ENCODE data around the gene CCDC170.

DNA sequence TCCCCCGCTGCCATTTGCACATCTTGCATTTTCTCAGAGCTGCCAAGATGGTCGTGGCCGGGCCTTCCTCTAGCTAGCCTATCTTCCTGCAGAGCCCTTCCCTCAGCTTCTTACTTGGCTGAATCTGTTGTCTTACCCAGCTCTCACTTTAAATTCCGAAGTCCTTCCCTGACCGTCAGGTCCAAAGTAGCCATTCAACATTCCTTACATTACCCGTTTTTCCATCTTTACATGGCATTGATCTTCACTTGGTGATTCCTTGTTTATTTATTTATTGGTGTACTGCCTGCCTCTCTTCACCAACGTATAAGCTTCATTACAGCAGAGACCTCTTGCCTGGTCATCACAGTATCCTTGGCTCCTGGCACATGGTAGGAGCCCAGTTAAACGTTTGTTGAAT lies 176.3 kb downstream of the CCDC170 start:
- TF ChIP-seq SNIP1 (IDR thresholded peaks at IDR 0.05; ENCODE audit: low read depth): no peak
- TF ChIP-seq, protein P1, sequence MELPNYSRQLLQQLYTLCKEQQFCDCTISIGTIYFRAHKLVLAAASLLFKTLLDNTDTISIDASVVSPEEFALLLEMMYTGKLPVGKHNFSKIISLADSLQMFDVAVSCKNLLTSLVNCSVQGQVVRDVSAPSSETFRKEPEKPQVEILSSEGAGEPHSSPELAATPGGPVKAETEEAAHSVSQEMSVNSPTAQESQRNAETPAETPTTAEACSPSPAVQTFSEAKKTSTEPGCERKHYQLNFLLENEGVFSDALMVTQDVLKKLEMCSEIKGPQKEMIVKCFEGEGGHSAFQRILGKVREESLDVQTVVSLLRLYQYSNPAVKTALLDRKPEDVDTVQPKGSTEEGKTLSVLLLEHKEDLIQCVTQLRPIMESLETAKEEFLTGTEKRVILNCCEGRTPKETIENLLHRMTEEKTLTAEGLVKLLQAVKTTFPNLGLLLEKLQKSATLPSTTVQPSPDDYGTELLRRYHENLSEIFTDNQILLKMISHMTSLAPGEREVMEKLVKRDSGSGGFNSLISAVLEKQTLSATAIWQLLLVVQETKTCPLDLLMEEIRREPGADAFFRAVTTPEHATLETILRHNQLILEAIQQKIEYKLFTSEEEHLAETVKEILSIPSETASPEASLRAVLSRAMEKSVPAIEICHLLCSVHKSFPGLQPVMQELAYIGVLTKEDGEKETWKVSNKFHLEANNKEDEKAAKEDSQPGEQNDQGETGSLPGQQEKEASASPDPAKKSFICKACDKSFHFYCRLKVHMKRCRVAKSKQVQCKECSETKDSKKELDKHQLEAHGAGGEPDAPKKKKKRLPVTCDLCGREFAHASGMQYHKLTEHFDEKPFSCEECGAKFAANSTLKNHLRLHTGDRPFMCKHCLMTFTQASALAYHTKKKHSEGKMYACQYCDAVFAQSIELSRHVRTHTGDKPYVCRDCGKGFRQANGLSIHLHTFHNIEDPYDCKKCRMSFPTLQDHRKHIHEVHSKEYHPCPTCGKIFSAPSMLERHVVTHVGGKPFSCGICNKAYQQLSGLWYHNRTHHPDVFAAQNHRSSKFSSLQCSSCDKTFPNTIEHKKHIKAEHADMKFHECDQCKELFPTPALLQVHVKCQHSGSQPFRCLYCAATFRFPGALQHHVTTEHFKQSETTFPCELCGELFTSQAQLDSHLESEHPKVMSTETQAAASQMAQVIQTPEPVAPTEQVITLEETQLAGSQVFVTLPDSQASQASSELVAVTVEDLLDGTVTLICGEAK (IDR thresholded peaks at IDR 0.05): no peak
- TF ChIP-seq, protein P1 (CRISPR knock-in tag; IDR thresholded peaks at IDR 0.05): no peak
- TF ChIP-seq ZNF79 (CRISPR knock-in tag; IDR thresholded peaks at IDR 0.05; ENCODE audit: low read depth): no peak
- TF ChIP-seq, protein P2, sequence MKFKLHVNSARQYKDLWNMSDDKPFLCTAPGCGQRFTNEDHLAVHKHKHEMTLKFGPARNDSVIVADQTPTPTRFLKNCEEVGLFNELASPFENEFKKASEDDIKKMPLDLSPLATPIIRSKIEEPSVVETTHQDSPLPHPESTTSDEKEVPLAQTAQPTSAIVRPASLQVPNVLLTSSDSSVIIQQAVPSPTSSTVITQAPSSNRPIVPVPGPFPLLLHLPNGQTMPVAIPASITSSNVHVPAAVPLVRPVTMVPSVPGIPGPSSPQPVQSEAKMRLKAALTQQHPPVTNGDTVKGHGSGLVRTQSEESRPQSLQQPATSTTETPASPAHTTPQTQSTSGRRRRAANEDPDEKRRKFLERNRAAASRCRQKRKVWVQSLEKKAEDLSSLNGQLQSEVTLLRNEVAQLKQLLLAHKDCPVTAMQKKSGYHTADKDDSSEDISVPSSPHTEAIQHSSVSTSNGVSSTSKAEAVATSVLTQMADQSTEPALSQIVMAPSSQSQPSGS (CRISPR knock-in tag; IDR thresholded peaks at IDR 0.05): no peak
- TF ChIP-seq ESRRA (IDR thresholded peaks at IDR 0.05; ENCODE audit: borderline replicate concordance, low read depth): no peak
- no peak for TF ChIP-seq SOX6 (IDR thresholded peaks at IDR 0.05)
- no peak for TF ChIP-seq CTCF (IDR thresholded peaks at IDR 0.05 in 2 of 3, conservative IDR thresholded peaks at IDR 0.05 in 1 of 3; ENCODE audit: insufficient read depth in 2 of 3, low read depth in 1 of 3, low read length in 3 of 3)
- no peak for TF ChIP-seq POLR2A (conservative IDR thresholded peaks at IDR 0.05)
- TF ChIP-seq CHD4 (IDR thresholded peaks at IDR 0.05; ENCODE audit: insufficient read depth, insufficient replicate concordance, low read depth, low read length, poor library complexity, severe bottlenecking): no peak
- TF ChIP-seq NFYB (IDR thresholded peaks at IDR 0.05; ENCODE audit: extremely low read depth, insufficient read length): no peak
- TF ChIP-seq, protein P3, sequence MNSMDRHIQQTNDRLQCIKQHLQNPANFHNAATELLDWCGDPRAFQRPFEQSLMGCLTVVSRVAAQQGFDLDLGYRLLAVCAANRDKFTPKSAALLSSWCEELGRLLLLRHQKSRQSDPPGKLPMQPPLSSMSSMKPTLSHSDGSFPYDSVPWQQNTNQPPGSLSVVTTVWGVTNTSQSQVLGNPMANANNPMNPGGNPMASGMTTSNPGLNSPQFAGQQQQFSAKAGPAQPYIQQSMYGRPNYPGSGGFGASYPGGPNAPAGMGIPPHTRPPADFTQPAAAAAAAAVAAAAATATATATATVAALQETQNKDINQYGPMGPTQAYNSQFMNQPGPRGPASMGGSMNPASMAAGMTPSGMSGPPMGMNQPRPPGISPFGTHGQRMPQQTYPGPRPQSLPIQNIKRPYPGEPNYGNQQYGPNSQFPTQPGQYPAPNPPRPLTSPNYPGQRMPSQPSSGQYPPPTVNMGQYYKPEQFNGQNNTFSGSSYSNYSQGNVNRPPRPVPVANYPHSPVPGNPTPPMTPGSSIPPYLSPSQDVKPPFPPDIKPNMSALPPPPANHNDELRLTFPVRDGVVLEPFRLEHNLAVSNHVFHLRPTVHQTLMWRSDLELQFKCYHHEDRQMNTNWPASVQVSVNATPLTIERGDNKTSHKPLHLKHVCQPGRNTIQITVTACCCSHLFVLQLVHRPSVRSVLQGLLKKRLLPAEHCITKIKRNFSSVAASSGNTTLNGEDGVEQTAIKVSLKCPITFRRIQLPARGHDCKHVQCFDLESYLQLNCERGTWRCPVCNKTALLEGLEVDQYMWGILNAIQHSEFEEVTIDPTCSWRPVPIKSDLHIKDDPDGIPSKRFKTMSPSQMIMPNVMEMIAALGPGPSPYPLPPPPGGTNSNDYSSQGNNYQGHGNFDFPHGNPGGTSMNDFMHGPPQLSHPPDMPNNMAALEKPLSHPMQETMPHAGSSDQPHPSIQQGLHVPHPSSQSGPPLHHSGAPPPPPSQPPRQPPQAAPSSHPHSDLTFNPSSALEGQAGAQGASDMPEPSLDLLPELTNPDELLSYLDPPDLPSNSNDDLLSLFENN (IDR thresholded peaks at IDR 0.05; ENCODE audit: low read depth in 2 of 2, low read length in 2 of 2): no peak
